OCI-LY3 (cell line): Measurements from ENCODE around the gene ACOX3.

Source experiments
- CTCF ChIP-seq: fragments of 200-600, 300-600 bp; sonication (generic); IDR thresholded peaks from 2 replicates; pipeline ENCODE4 v1.5.1; 2014; ENCODE audit warnings: antibody characterized with exemption, low read length, low read depth
- EZH2phosphoT487 ChIP-seq: fragments of 200-600 bp; shearing (Covaris generic); IDR thresholded peaks from 2 replicates; pipeline ENCODE4 v1.6.1; 2018; ENCODE audit warnings: antibody characterized with exemption, mixed run types, low read depth

GRCh38 chr4:8345946-8346814 is 94.3 kb downstream of the ACOX3 start:
- TF ChIP-seq CTCF, result no peak
- TF ChIP-seq EZH2phosphoT487, result no peak
